ENCODE data around the gene OR5M3. TPM values are rescaled to one million over a fixed set of nuclear protein-coding genes. Genes with fewer than 3 reads are reported as not detected.

OR5M3 gene
- total RNA-seq (2016; rRNA removed; fragmentation: Illumina TruSeq; extraction: Trizol), result not detected in 2 replicates
- not detected in 2 replicates for total RNA-seq (2016; cell fraction: cytosol; rRNA removed; fragmentation: Illumina TruSeq; extraction: Trizol; ENCODE audit: low read depth)
- total RNA-seq (2016; cell fraction: insoluble cytoplasmic fraction; rRNA removed; fragmentation: Illumina TruSeq; extraction: Trizol), result not detected in 2 replicates
- total RNA-seq (2016; cell fraction: membrane; rRNA removed; fragmentation: Illumina TruSeq; extraction: Trizol), result not detected in 2 replicates
- total RNA-seq (2016; cell fraction: nucleus; rRNA removed; fragmentation: Illumina TruSeq; extraction: Trizol), result not detected in 2 replicates
- not detected in 2 replicates for polyA plus RNA-seq (2011; rRNA removed)
- not detected in 2 replicates for polyA plus RNA-seq (2011; cell fraction: cytosol; rRNA removed)
- polyA plus RNA-seq (2011; cell fraction: nucleus; rRNA removed), result not detected in 2 replicates
- polyA plus RNA-seq (2012), result not detected in 2 replicates
- polyA plus RNA-seq (2016; cell fraction: cytosol; fragmentation: Illumina TruSeq; extraction: Trizol; ENCODE audit: low read depth), result not detected in 2 replicates
- polyA plus RNA-seq (2016; cell fraction: insoluble cytoplasmic fraction; fragmentation: Illumina TruSeq; extraction: Trizol; ENCODE audit: low read depth), result not detected in 2 replicates
- not detected in 2 replicates for polyA plus RNA-seq (2016; cell fraction: membrane; fragmentation: Illumina TruSeq; extraction: Trizol; ENCODE audit: low read depth)
- not detected in 2 replicates for polyA plus RNA-seq (2016; cell fraction: nucleus; fragmentation: Illumina TruSeq; extraction: Trizol; ENCODE audit: insufficient read depth, low read depth)
- polyA minus RNA-seq (2011; rRNA and poly(A)+ RNA removed; ENCODE audit: low replicate concordance), result not detected in 2 replicates
- not detected in 2 replicates for polyA minus RNA-seq (2011; cell fraction: cytosol; rRNA and poly(A)+ RNA removed)
- not detected in 2 replicates for polyA minus RNA-seq (2011; cell fraction: nucleus; rRNA and poly(A)+ RNA removed)
- not detected for Bru-seq, nascent RNA
- BruChase-seq, experiment 1, labeled RNA remaining after a 6-hour chase, result not detected
- BruChase-seq, experiment 2, labeled RNA remaining after a 2-hour chase, result not detected
- long read RNA-seq, experiment 1, result 0 reads
- long read RNA-seq, experiment 2, result 0 reads

- 15% methylated on average over 6 of the region's 6 CpGs for WGBS (ENCODE audit: low lambda C conversion rate)
- Histone ChIP-seq H3K4me1 (ENCODE audit: insufficient read depth, low read length) (no peaks in the 10 kb centered on the region), H3K27me3 (ENCODE audit: control insufficient read depth in 1 of 2, insufficient read depth in 2 of 2, low read length in 2 of 2) (no peaks in the 10 kb centered on the region), H3K79me2 (ENCODE audit: insufficient read depth, low read length) (no peaks in the 10 kb centered on the region), H2AFZ (ENCODE audit: low read length) (no peak within 1 kb of the TSS), H3K4me2 (ENCODE audit: low read depth, low read length) (no peak within 1 kb of the TSS), H3K27ac (ENCODE audit: extremely low read length, insufficient read depth, low read length) (no peak within 1 kb of the TSS), H3K9ac (ENCODE audit: insufficient read depth, low read depth, low read length) (no peak within 1 kb of the TSS), H3K4me3 (replicated peaks in 1 of 3; ENCODE audit: insufficient read depth in 1 of 3, low read depth in 2 of 3, low read length in 3 of 3) (no peak within 1 kb of the TSS), H3K36me3 (replicated peaks in 1 of 2; ENCODE audit: control insufficient read depth in 1 of 2, insufficient read depth in 2 of 2, low read length in 2 of 2) (no peaks in the 10 kb centered on the region), H3K9me3 (ENCODE audit: low read length) (peaks cover 7% of the 10 kb centered on the region; the same call in 1 of the 2 replicates), H4K20me1 (ENCODE audit: insufficient read depth, low read length) (no peaks in the 10 kb centered on the region)
- ChIA-PET POLR2A (no interaction called here), CTCF (ENCODE audit: low intra/inter-chr PET ratio, low total read pairs) (no interaction called here)
- in situ Hi-C loops (cut with HindIII; ENCODE audit: extremely low pct_ligation_motif_present, low pct_unique_long_range_greater_than_20kb), result no loop called here
- TF ChIP-seq ZNF20 (CRISPR knock-in tag; IDR thresholded peaks at IDR 0.05), result no peak
- TF ChIP-seq CBFB (CRISPR knock-in tag; IDR thresholded peaks at IDR 0.05), result no peak
- no peak for TF ChIP-seq MXD1 (CRISPR knock-in tag; IDR thresholded peaks at IDR 0.05)
- TF ChIP-seq ZNF546 (CRISPR knock-in tag; conservative IDR thresholded peaks at IDR 0.05), result no peak
- TF ChIP-seq STAT6 (CRISPR knock-in tag; IDR thresholded peaks at IDR 0.05; ENCODE audit: borderline replicate concordance), result no peak
- TF ChIP-seq HOXA7 (CRISPR knock-in tag; IDR thresholded peaks at IDR 0.05), result no peak
- no peak for TF ChIP-seq ZNF713 (CRISPR knock-in tag; IDR thresholded peaks at IDR 0.05)
- intact Hi-C loops (cut with micrococcal nuclease; ENCODE audit: unreplicated experiment), result no loop called here
- no TSS peak for BruUV-seq (replicated peaks)
- ATAC-seq (no peak), FAIRE-seq (no peak), DNase-seq (ENCODE audit: low spot score) (no peak)
Observed at GRCh38 chr11:56473252-56473651, at the start of gene OR5M3. TSS of gene OR5M3 (minus strand) at chr11:56473352. CDS start at chr11:56470497, 2,855 bp downstream.

Data from HepG2 (cell line).